Progenitor cell of endocrine pancreas (in vitro differentiated cells): Measurements from ENCODE around the gene CA4. TPM values are rescaled to one million over a fixed set of nuclear protein-coding genes. Genes with fewer than 3 reads are reported as not detected.
"Not testable (repeated sequence)": the region's sequence is repeated elsewhere in the genome, so short reads cannot be mapped to it uniquely, and the experiment has no call there.

ENCODE experiments used
- DNase-seq: peaks from one replicate; pipeline ENCODE4 v3.0.0; 2021; ENCODE audit warnings: low spot score; ENCODE audit not compliant: unreplicated experiment
- H3K27ac Mint-ChIP-seq: 2 replicates; pipeline ENCODE4 v1.8.0; 2021; ENCODE audit warnings: mild to moderate bottlenecking, moderate library complexity, mixed read lengths
- H3K27me3 Mint-ChIP-seq: 2 replicates; pipeline ENCODE4 v1.8.0; 2021; ENCODE audit warnings: mixed read lengths
- H3K36me3 Mint-ChIP-seq: 2 replicates; pipeline ENCODE4 v1.8.0; 2022; ENCODE audit warnings: mixed read lengths; ENCODE audit not compliant: insufficient read depth
- H3K4me1 Mint-ChIP-seq: 2 replicates; pipeline ENCODE4 v1.8.0; 2021; ENCODE audit warnings: low read depth, mixed read lengths
- H3K4me3 Mint-ChIP-seq: 2 replicates; pipeline ENCODE4 v1.8.0; 2021; ENCODE audit warnings: low read depth, mild to moderate bottlenecking, moderate library complexity, mixed read lengths
- H3K9me3 Mint-ChIP-seq: 2 replicates; pipeline ENCODE4 v1.8.0; 2021; ENCODE audit warnings: low read depth, mixed read lengths
- CTCF ChIP-seq: fragments of 200-600 bp; sonication (generic); IDR thresholded peaks from one replicate; pipeline ENCODE4 v1.5.0; 2021; ENCODE audit warnings: antibody characterized with exemption, mild to moderate bottlenecking; ENCODE audit not compliant: unreplicated experiment
- total RNA-seq: library from RNA; stranded (reverse); gene quantifications from 2 replicates; pipeline ENCODE4 v1.2.1, GENCODE V29; 2021

CA4 gene
- total RNA-seq, 1 donor from 2014 or later: 9.3 TPM

- H3K4me1 Mint-ChIP-seq, H3K4me3 Mint-ChIP-seq, DNase-seq, H3K36me3 Mint-ChIP-seq, H3K9me3 Mint-ChIP-seq, H3K27ac Mint-ChIP-seq, H3K27me3 Mint-ChIP-seq: not testable (repeated sequence)
These were observed 29.7 kb upstream of the CA4 start for GRCh38 chr17:60119807-60120748.

GRCh38 chr17:60127068-60128064 lies 22.4 kb upstream of the CA4 start:
- H3K27me3 Mint-ChIP-seq: peaks cover 16% of the 10 kb centered on the region
- no peak overlapping the region for H3K4me3 Mint-ChIP-seq
- no peaks in the 10 kb centered on the region for H3K36me3 Mint-ChIP-seq
- no peak for TF ChIP-seq CTCF
- H3K4me1 Mint-ChIP-seq: peaks cover 1% of the 10 kb centered on the region
- H3K27ac Mint-ChIP-seq: peak overlapping the region; percentile 79
- no peaks in the 10 kb centered on the region for H3K9me3 Mint-ChIP-seq
- no peak for DNase-seq

- Mint-ChIP-seq H3K27ac (no peak overlapping the region), H3K9me3 (no peaks in the 10 kb centered on the region), H3K27me3 (peaks cover 16% of the 10 kb centered on the region), H3K4me1 (peaks cover 1% of the 10 kb centered on the region), H3K4me3 (no peak overlapping the region), H3K36me3 (peaks cover 2% of the 10 kb centered on the region)
- no peak for TF ChIP-seq CTCF
- DNase-seq: no peak
These were observed 21.5 kb upstream of the CA4 start for GRCh38 chr17:60128171-60128859.

GRCh38 chr17:60129164-60129563 lies 20.6 kb upstream of the CA4 start:
- no peak for DNase-seq
- TF ChIP-seq CTCF: no peak
- peaks cover 2% of the 10 kb centered on the region for H3K36me3 Mint-ChIP-seq
- no peak overlapping the region for H3K27ac Mint-ChIP-seq
- no peak overlapping the region for H3K4me3 Mint-ChIP-seq
- H3K27me3 Mint-ChIP-seq: peaks cover 20% of the 10 kb centered on the region
- peaks cover 4% of the 10 kb centered on the region for H3K4me1 Mint-ChIP-seq
- H3K9me3 Mint-ChIP-seq: no peaks in the 10 kb centered on the region

GRCh38 chr17:60130466-60130865 lies 19.3 kb upstream of the CA4 start:
- no peak overlapping the region for H3K27ac Mint-ChIP-seq
- no peaks in the 10 kb centered on the region for H3K9me3 Mint-ChIP-seq
- H3K4me1 Mint-ChIP-seq: peaks cover 11% of the 10 kb centered on the region
- peaks cover 22% of the 10 kb centered on the region for H3K27me3 Mint-ChIP-seq
- no peak overlapping the region for H3K4me3 Mint-ChIP-seq
- no peak for TF ChIP-seq CTCF
- no peak for DNase-seq
- H3K36me3 Mint-ChIP-seq: peaks cover 2% of the 10 kb centered on the region
